Right atrium auricular region (tissue), 2 donors: Measurements from ENCODE around the gene ACTA1. TPM values are rescaled to one million over a fixed set of nuclear protein-coding genes. Genes with fewer than 3 reads are reported as not detected.
A peak's percentile ranks its signal among the peaks of the same experiment; 100 is the strongest.
"Not testable (repeated sequence)": the region's sequence is repeated elsewhere in the genome, so short reads cannot be mapped to it uniquely, and the experiment has no call there.

Experiments
- DNase-seq: peaks from one replicate; pipeline ENCODE4 v3.0.0-alpha.2; 2019; ENCODE audit warnings: low spot score
- H3K27ac ChIP-seq, 2 donors: fragments of 200-600 bp; sonication (generic); 1 replicate in 1 of 2; 2 replicates in 1 of 2; pipeline ENCODE4 v1.5.1; 2016 to 2019
- H3K27me3 ChIP-seq, 2 donors: fragments of 200-600 bp; sonication (generic); one replicate each; pipeline versions ENCODE4 v1.5.1 to v1.6.0; 2017 to 2019
- H3K36me3 ChIP-seq: fragments of 200-600 bp; sonication (generic); one replicate; pipeline ENCODE4 v1.5.1; 2016
- H3K4me1 ChIP-seq, 2 donors: fragments of 200-600 bp; sonication (generic); one replicate each; pipeline versions ENCODE4 v1.5.1 to v1.6.0; 2017 to 2019
- H3K4me3 ChIP-seq, 2 donors: fragments of 200-600 bp; sonication (generic); 1 replicate in 1 of 2; 2 replicates in 1 of 2; pipeline ENCODE4 v1.5.1; 2017 to 2019; ENCODE audit warnings: mild to moderate bottlenecking in 1 of 2, moderate library complexity in 1 of 2
- H3K9me3 ChIP-seq, 2 donors: fragments of 200-600 bp; sonication (generic); one replicate each; pipeline ENCODE4 v1.5.1; 2019
- total RNA-seq, 2 donors: library from RNA; depleted of rRNA; stranded (reverse); fragments of >200 nt; gene quantifications; one replicate each; pipeline ENCODE4 v1.1.0, GENCODE V29; 2016
- TF ChIP-seq, protein P1 (sequence below), 2 donors: fragments of 200-600 bp; sonication (generic); IDR thresholded peaks; one replicate each; pipeline ENCODE4 v1.5.1; 2019; ENCODE audit warnings: antibody characterized with exemption in 2 of 2

The ACTA1 gene
- total RNA-seq, 2 donors from 2014 or later, result 422 to 3,527 TPM

GRCh38 chr1:229408458-229409037, 25.3 kb downstream of the ACTA1 start:
- Histone ChIP-seq H3K4me3 (peak overlapping the region in 1 of 2 donors; percentile 3), H3K36me3 (no peaks in the 10 kb centered on the region), H3K9me3 (no peaks in the 10 kb centered on the region), H3K27ac (peak overlapping the region; percentile 86 to 94), H3K27me3 (peaks cover 0 to 3% of the 10 kb centered on the region in 2 donors), H3K4me1 (peaks cover 0 to 58% of the 10 kb centered on the region in 2 donors)
- TF ChIP-seq, protein P1, sequence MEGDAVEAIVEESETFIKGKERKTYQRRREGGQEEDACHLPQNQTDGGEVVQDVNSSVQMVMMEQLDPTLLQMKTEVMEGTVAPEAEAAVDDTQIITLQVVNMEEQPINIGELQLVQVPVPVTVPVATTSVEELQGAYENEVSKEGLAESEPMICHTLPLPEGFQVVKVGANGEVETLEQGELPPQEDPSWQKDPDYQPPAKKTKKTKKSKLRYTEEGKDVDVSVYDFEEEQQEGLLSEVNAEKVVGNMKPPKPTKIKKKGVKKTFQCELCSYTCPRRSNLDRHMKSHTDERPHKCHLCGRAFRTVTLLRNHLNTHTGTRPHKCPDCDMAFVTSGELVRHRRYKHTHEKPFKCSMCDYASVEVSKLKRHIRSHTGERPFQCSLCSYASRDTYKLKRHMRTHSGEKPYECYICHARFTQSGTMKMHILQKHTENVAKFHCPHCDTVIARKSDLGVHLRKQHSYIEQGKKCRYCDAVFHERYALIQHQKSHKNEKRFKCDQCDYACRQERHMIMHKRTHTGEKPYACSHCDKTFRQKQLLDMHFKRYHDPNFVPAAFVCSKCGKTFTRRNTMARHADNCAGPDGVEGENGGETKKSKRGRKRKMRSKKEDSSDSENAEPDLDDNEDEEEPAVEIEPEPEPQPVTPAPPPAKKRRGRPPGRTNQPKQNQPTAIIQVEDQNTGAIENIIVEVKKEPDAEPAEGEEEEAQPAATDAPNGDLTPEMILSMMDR (IDR thresholded peaks at IDR 0.05), result no peak
- peak; percentile 79 for DNase-seq

DNA sequence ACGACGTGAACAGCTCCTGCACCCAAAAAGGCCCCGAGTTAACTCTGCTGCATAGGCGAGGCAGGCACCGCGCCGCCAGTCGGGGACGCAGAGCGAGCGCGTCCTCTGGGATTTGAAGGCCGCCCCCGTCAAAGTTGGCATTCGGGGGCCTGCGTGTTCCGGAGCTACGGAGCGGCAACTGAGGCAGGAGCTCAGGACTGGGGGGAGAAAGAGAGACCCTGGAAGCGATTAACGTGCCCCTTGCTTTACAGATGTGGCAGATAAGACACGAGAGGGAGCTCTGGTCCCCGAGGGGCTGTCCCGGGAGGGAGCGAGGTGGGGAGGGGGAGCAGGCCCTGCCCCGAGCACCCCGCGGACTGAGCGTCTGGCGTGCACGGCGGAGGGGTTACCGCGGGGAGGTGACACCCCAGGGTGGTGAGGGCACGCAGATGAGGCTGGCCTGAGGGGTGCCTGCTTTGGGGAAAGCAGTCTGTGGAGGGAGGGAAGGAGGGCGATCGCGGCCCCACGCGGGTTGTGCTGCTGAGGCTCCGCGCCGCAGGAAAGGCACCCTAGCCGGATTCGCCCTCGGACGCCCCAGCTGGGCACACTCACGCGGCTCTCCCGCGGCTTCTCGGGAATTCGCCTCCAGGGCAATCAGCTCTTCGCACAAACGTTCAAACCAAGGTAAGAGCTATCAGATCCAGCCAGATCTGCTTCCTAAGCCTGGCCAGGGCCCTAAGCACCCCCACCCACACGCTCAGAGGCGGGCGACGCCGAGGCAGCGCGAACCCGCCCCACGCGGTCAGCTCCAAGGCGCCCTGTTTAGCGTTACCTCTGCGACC, 26.5 kb downstream of the ACTA1 start:
- Histone ChIP-seq H3K9me3 (no peaks in the 10 kb centered on the region), H3K4me1 (peaks cover 0 to 58% of the 10 kb centered on the region in 2 donors), H3K36me3 (no peaks in the 10 kb centered on the region), H3K27ac (peak overlapping the region; percentile 86 to 94), H3K27me3 (peaks cover 0 to 3% of the 10 kb centered on the region in 2 donors), H3K4me3 (peak overlapping the region; percentile 28 to 39)
- TF ChIP-seq, protein P1 (IDR thresholded peaks at IDR 0.05), result no peak
- DNase-seq, result no peak

GRCh38 chr1:229406798-229407197, 27.1 kb downstream of the ACTA1 start:
- DNase-seq, result no peak
- TF ChIP-seq, protein P1 (IDR thresholded peaks at IDR 0.05), result no peak
- peak overlapping the region; percentile 28 to 39 for H3K4me3 ChIP-seq
- H3K4me1 ChIP-seq, result peaks cover 0 to 54% of the 10 kb centered on the region in 2 donors
- no peaks in the 10 kb centered on the region for H3K9me3 ChIP-seq
- H3K27ac ChIP-seq, result peak overlapping the region; percentile 86 to 94
- peaks cover 0 to 3% of the 10 kb centered on the region in 2 donors for H3K27me3 ChIP-seq
- no peaks in the 10 kb centered on the region for H3K36me3 ChIP-seq

DNA sequence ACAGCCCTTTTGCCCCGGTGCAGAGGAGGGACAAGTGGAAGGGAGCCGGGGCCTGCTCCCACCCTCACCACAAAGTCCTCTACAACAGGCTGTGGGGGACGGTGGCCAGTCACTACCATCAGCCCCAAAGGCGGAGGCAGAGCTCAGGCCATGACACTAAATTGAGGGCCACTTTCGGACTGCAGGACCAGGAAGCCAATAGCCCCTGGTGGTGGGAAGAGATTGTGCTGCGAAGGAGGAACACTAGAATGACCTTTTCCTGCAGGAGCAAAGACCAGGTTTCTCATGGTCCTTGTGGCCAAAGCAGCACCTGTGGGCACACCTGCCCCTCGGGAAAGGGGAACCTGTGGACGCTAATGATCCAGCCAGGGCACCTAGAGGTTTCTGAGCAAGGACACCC, 30.3 kb downstream of the ACTA1 start:
- Histone ChIP-seq H3K27me3 (peaks cover 0 to 3% of the 10 kb centered on the region in 2 donors), H3K9me3 (no peaks in the 10 kb centered on the region), H3K27ac (no peak overlapping the region), H3K36me3 (no peaks in the 10 kb centered on the region), H3K4me3 (no peak overlapping the region), H3K4me1 (peaks cover 0 to 22% of the 10 kb centered on the region in 2 donors)
- TF ChIP-seq, protein P1 (IDR thresholded peaks at IDR 0.05), result no peak
- no peak for DNase-seq

- no peaks in the 10 kb centered on the region for H3K9me3 ChIP-seq
- H3K4me3 ChIP-seq, result no peak overlapping the region
- H3K36me3 ChIP-seq, result no peaks in the 10 kb centered on the region
- TF ChIP-seq, protein P1 (IDR thresholded peaks at IDR 0.05), result no peak
- peaks cover 0 to 3% of the 10 kb centered on the region in 2 donors for H3K27me3 ChIP-seq
- peaks cover 0 to 16% of the 10 kb centered on the region in 2 donors for H3K4me1 ChIP-seq
- no peak overlapping the region for H3K27ac ChIP-seq
- DNase-seq, result no peak
Observed at GRCh38 chr1:229402993-229403392, 30.9 kb downstream of the ACTA1 start.

DNA sequence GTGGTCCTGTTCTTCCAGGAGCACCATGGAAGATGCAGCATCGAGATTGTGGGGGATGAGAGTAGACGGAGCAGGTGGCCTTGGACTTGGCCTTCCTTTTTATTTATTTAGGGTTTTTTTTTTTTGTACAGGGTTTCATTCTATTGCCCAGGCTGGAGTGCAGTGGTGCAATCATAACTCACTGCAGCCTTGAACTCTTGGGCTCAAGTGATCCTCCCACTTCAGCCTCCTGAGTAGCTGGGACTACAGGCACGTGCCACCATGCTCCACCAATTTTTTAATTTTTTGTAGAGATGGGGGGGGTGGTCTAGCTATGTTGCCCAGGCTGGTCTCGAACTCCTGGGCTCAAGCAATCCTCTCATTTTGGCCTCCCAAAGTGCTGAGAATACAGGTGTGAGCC, 31.6 kb downstream of the ACTA1 start:
- H3K27me3 ChIP-seq, H3K9me3 ChIP-seq, H3K4me1 ChIP-seq, H3K36me3 ChIP-seq, H3K4me3 ChIP-seq, H3K27ac ChIP-seq, DNase-seq: not testable (repeated sequence)
